Heart left ventricle (tissue), 13 donors: ENCODE results near the gene HAO1.

Source experiments
- POLR2A ChIP-seq, 2 donors: fragments of 450-650 bp; IDR thresholded peaks; one replicate each; pipeline ENCODE4 v1.6.1; 2017; ENCODE audit warnings: antibody characterized with exemption in 2 of 2, mild to moderate bottlenecking in 2 of 2, moderate library complexity in 2 of 2
- TF ChIP-seq, protein P1 (sequence below), 12 donors: fragments of 200-600 bp; sonication (generic) in 4 of 12; IDR thresholded peaks; one replicate each; pipeline versions ENCODE4 v1.5.0 to v1.8.0; 2018 to 2022; ENCODE audit warnings: antibody characterized with exemption in 12 of 12, mild to moderate bottlenecking in 5 of 12
- donor health status: ischemic (EF 13 %, LVEDD 7.1; RV severe dilation, severe dysfunction).
- donor health status: DM: no; HTN: yes; CAD: no.
- donor health status: DM: no; HTN: no; CAD: no.
- donor health status: ischemic (EF 25% LVEDD 6.9; RV normal size, moderate dysfunction).
- donor health status: ischemic (EF 25% LVEDD 5.7; RV mildly dilated, moderate dysfunction).
- donor health status: ischemic (EF 35%, LVEDD 5.7; RV mildly dilated, moderate dysfunction).
- donor health status: nonischemic (EF 11% LVEDD 7.7; RV severe dilation, severe dysfunction).
- donor health status: DM: yes; HTN: yes; CAD: no.
- donor health status: PGD.
- donor health status: ischemic (EF 29% LVEDD 5.4; RV normal size, mild dysfunction).
- donor health status: nonischemic (EF 23%, LVEDD 6.1; RV moderate dilation, normal function).

GRCh38 chr20:7841291-7841970 is 98.8 kb downstream of the HAO1 start:
- TF ChIP-seq, protein P1, sequence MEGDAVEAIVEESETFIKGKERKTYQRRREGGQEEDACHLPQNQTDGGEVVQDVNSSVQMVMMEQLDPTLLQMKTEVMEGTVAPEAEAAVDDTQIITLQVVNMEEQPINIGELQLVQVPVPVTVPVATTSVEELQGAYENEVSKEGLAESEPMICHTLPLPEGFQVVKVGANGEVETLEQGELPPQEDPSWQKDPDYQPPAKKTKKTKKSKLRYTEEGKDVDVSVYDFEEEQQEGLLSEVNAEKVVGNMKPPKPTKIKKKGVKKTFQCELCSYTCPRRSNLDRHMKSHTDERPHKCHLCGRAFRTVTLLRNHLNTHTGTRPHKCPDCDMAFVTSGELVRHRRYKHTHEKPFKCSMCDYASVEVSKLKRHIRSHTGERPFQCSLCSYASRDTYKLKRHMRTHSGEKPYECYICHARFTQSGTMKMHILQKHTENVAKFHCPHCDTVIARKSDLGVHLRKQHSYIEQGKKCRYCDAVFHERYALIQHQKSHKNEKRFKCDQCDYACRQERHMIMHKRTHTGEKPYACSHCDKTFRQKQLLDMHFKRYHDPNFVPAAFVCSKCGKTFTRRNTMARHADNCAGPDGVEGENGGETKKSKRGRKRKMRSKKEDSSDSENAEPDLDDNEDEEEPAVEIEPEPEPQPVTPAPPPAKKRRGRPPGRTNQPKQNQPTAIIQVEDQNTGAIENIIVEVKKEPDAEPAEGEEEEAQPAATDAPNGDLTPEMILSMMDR (IDR thresholded peaks at IDR 0.05), result no peak
- TF ChIP-seq POLR2A (IDR thresholded peaks at IDR 0.05), result no peak
